GM19397 (cell line): ENCODE measurements around the gene SLC8A1.

Experiments
- ATAC-seq: cut with Tn5 transposase; IDR thresholded peaks from one replicate; pipeline ENCODE4 v1.9.1; 2021; ENCODE audit warnings: mild to moderate bottlenecking, moderate library complexity; ENCODE audit not compliant: unreplicated experiment

The SLC8A1 gene

GRCh38 chr2:40358783-40359182, 93.1 kb downstream of the SLC8A1 start:
- no peak for ATAC-seq

GRCh38 chr2:40357667-40358066, 94.2 kb downstream of the SLC8A1 start:
- no peak for ATAC-seq

GRCh38 chr2:40355451-40355850, 96.4 kb downstream of the SLC8A1 start:
- ATAC-seq = no peak

GRCh38 chr2:40353231-40353630, 98.7 kb downstream of the SLC8A1 start:
- no peak for ATAC-seq

- ATAC-seq = no peak
Measured at GRCh38 chr2:40352703-40353099, 99.2 kb downstream of the SLC8A1 start.

GRCh38 chr2:40352041-40352702, 99.7 kb downstream of the SLC8A1 start:
- ATAC-seq = no peak

GRCh38 chr2:40348665-40349064, 103.2 kb downstream of the SLC8A1 start:
- ATAC-seq = no peak

GRCh38 chr2:40348038-40348437, 103.9 kb downstream of the SLC8A1 start:
- ATAC-seq = no peak

- no peak for ATAC-seq
Measured at GRCh38 chr2:40346535-40347354, 105.1 kb downstream of the SLC8A1 start.

GRCh38 chr2:40344364-40344763, 107.5 kb downstream of the SLC8A1 start:
- ATAC-seq = no peak

- ATAC-seq = no peak
Measured at GRCh38 chr2:40343902-40344301, 108.0 kb downstream of the SLC8A1 start.

- no peak for ATAC-seq
Measured at GRCh38 chr2:40341198-40341597, 110.7 kb downstream of the SLC8A1 start.

GRCh38 chr2:40339026-40339425, 112.9 kb downstream of the SLC8A1 start:
- no peak for ATAC-seq

- no peak for ATAC-seq
Measured at GRCh38 chr2:40332191-40332826, 119.6 kb downstream of the SLC8A1 start.

- no peak for ATAC-seq
Measured at GRCh38 chr2:40330096-40330495, 121.8 kb downstream of the SLC8A1 start.

GRCh38 chr2:40329739-40330030, 122.2 kb downstream of the SLC8A1 start:
- ATAC-seq = no peak

- no peak for ATAC-seq
Measured at GRCh38 chr2:40325116-40325515, 126.8 kb downstream of the SLC8A1 start.

- ATAC-seq = no peak
Measured at GRCh38 chr2:40324656-40325055, 127.2 kb downstream of the SLC8A1 start.

GRCh38 chr2:40321822-40322221, 130.1 kb downstream of the SLC8A1 start:
- ATAC-seq = no peak

GRCh38 chr2:40321016-40321623, 130.8 kb downstream of the SLC8A1 start:
- ATAC-seq = no peak

GRCh38 chr2:40318921-40319320, 133.0 kb downstream of the SLC8A1 start:
- no peak for ATAC-seq

GRCh38 chr2:40317761-40318160, 134.1 kb downstream of the SLC8A1 start:
- ATAC-seq = no peak
